GM18861 (cell line): ENCODE measurements around the gene CLEC16A.

ENCODE experiments used
- ATAC-seq: cut with Tn5 transposase; IDR thresholded peaks from one replicate; pipeline ENCODE4 v1.9.1; 2021; ENCODE audit not compliant: unreplicated experiment

CLEC16A gene

DNA sequence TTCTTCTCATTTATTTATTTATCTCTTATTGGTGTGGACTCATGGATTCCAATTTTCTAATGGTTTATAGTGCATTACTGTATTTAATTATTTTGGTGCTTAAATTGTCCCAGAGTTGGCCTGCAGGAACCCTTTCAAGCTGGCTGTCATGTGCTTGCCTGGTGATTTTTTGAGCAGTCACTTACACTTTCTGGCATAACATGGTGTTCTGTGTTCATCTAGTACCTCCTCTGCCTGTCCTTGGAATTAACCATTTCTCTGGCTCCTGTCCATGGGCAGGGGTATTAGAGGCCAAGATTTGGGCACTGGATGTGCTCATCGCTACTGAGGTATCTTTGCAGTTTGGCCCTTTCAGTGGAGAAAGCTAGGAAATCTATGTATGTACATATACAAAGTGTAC lies 67.0 kb downstream of the CLEC16A start:
- no peak for ATAC-seq

DNA sequence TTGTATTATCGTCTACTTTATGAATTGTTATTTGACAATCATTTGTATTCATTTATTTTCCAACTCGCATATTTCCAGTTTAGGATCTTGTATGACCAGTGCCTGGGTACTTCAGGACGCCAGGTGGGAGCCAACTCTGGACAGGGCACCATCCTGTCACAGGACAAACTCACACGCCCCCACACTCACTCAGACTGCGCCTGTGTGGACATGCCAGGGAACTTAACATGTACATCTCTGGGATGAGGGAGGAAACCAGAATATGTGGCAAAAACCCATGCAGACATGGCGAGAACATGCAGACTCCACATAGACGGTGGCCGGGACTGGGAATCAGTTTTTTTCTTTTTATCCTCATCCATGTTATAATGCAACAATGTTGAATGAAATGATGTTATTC lies 68.5 kb downstream of the CLEC16A start:
- no peak for ATAC-seq

DNA sequence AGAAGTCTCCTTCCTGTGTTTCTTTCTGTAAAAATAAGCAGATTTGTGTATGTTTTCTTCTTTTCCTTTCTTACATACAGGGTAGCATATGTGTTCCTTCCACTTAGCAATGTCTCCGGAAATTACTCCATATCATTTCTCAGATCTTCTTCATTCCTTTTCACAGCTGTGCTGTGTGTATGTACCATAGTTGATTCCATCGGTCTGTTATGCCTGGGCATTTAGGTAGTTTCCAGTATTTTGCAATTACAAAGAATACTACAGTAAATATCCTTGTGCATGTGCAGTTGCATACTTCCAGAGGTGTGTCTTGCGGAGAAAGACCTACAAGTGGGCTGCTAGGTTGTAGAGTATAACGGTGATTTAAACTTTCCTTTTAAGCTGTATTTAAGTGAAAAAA lies 69.8 kb downstream of the CLEC16A start:
- no peak for ATAC-seq

DNA sequence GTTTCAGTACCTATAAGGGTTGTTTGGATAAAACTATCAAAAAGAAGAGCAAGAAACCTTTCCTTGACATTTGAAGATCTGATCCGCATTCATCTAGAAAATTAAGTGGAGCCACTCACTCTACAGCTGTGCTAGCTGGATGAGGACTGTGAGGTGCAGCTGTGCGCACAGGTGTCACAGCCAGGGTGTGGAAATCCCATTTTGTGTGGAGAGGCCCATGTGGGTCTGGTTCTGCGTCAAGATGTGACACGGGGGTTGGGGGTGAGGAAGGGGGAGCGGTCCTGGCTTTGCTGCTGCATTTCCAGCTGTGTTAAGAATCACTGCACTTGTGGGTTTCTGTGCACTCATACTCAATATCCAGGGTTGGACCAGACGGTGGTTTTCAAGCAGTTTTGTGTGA lies 70.7 kb downstream of the CLEC16A start:
- no peak for ATAC-seq

DNA sequence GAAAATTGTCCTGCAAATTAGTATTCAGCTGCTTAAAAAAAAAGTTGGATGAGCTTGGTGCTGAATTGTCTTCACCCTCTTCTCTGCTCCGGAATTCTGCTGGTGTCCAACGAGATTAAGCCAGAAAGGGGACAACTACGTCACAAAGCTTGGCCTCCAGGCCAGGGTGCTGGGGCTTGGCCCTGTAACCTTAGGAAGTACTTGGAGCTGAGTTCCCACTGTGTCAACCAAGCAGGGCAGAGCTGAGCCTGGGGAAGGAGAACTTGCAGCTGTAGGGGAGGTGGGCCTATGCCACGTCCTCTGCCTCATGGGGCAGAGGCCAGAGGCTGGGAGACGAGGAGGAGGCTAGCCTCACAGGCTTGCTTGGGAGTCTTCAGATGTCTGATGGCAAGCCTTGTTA lies 71.2 kb downstream of the CLEC16A start:
- no peak for ATAC-seq

DNA sequence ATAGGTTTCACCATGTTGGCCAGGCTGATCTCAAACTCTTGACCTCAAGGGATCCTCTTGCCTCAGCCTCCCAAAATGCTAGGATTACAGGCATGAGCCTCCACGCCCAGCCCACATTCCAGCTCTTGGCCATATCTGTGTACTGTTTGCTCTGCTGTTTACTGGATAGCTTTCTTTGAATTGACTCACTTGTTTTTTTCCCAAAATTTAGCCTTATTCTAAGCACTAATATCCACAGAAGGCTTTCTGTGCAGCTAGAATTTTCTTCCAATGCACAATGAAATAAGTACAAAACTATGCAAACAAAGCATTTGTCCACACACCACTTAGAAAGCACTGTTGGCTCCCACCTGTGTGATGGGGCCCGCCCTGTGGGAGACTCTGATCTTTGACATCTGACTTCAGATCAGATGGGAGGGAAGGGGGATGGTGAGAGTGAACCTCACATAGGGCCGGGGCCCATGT lies 72.2 kb downstream of the CLEC16A start:
- ATAC-seq: no peak

DNA sequence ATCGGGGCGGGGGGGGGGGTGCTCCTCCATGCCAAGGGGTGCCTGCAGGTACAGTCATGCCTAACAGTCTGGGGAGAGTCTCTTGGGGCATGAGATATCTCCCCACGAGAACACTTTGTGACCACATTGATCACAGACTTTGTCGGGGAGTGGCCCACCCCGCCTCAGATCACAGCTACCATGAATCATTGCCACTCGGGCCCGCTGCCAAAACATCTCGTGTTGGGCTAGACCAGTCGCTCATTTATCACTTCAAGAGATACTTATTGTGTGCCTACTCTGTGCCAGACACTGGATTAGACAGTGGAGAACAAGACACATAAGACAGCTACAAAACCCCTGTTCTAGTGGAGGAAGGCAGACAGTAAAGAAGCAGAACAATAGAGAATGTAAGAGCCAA lies 72.6 kb downstream of the CLEC16A start:
- ATAC-seq: no peak

DNA sequence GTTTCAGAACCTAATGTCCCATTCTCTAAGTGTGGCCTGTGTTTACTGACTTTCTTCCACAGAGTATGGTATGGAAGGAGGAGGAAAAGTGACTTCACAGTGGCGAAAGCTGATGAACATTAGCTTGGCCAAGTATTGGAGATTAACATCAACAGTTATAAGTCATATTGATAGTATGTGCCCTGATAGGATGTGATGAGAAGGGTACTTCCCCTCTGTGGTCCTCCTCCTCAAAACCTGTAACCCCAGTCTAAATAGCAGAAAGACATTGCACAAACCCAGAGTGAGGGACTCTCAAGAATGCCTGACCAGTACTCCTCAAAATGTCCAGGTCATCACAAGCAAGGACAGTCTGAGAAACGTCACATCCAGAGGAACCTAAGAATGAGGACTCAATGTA lies 73.1 kb downstream of the CLEC16A start:
- ATAC-seq: no peak

DNA sequence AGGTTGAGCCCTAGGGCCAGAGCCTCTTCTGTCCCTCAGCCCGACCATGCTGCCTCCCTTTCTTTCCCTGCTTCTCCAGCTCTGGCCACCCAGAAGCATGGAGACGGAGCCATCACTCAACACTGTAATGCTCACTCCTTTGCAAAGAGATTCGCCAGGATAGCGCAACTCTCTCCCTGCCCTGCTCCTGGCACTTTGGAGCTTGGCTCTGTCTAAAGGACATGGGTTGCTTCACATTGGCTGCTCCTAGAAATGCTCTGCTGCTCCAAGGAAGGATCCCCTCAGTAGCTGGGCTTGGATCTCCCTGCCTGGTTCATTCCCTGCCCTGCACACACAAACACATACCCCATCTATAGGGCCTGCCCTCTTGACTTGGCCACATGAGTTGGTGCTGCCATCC lies 76.0 kb downstream of the CLEC16A start:
- no peak for ATAC-seq

DNA sequence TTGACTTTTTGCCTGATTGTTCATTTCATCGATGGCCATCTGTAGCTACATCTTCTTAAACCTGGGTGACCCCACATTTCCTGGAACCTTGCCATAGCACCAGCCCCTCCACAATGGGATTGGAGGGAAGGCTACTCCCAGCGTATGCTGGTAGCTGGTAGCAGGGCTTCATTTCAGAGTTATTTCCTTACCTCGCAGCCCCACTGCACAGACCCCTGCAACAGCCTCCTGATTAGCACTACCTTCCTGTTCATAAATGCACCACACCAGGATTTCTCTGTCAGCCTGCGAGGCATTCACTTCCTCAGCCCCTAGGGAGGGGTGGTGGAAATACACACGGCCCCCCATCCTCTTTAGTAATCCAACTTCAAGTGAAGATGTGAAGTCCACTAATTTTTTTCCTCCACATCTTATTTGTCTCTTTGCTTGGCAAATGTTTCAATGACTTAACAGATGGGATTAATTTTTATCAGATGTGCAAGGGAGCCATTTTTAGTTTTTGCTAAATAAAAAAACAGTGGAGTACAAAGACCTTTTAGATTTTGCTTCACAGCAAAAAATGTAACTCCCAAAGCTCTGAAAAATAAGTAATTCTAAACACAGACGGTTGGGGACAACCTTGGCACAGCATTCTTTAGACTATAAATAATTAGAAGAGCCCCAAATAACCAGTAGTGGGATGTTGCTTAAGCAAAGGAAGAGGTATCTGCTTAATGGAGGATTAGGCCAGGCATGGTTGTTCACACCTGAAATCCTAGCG lies 76.6 kb downstream of the CLEC16A start:
- ATAC-seq: no peak

DNA sequence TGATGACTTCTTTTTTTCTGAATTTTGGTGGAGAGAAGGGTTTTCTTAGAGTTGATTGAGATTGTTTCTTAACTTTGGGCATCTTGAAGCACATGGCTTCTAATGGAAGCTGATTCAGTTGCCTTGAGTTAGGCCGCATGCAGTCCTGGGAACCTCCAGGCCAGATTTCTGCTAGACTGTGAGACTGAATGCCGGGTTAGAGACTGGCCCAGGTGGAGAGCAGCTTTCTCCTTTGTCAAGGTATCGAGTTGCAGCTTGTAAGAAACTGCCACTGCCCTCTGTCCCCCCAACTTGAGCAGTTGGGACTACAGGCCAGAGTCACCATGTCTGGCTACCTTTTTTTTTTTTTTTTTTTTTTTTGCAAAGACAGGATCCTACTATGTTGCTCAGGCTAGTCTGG lies 77.6 kb downstream of the CLEC16A start:
- ATAC-seq: no peak

DNA sequence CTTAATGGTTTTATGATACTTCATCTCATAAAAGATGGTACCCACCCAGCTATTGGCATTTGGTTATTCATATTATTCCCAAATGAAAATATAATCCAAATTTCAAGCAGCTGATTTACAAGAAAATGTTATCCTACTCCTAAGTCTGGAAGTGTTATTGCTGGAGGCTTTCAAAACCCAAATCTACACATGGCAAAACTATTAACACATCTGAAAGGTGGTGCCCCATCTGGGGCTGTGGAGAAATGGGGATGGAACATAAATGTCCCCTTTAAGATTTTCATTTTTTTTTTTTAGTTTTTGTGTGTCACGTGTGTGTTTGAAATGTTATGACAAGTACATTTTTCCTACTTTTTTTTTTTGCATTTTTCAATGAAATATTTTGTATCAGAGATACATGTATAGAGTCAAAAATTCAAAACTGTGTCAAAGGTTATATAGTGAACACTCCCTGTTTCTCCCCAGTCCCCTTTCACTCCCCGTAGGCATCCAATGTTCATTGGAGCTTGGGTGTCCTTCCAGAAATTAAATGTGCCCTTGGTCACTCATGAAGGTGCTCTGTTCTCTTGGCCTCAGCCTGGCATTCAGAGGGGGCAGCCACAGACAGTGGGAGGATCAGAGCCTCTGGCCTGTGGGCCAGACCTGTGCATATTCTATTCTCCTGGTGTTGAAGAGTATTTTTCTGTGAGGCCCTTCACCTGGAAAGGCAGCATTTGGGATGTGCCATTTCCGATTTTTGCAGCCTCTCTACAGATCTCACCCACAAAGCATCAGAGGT lies 79.1 kb downstream of the CLEC16A start:
- ATAC-seq: no peak

DNA sequence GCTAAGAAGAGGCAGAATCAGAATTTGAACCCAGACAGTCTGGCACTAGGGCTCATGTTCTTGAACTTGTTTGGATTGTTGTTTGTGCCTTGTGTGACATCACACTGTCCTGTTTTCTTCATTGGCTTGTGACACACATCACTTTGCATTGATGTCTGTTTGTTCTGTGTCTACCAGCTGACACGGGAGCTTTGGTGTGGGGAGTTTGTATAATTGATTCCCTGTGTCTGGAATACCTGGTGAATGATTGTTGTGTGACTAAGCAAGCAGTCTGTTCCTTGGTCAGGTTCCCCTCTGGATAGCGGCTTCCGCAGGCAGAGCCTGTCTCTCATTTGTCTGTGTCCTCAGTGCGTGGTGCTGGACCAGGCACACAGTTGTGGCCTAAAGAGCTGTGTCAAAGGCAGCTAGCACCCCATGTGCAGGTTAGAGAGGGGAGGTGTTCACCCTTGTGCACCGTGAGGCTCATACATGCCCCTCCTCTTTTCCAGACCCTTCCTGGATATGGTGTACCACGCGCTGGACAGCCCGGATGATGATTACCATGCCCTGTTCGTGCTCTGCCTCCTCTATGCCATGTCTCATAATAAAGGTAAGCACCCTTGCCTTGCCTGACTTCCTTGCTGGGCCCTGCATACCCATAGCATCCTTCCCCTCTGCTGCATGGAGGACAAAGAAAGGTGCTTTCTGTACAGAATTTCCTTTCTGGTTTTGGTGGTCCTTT lies 80.1 kb downstream of the CLEC16A start:
- no peak for ATAC-seq

DNA sequence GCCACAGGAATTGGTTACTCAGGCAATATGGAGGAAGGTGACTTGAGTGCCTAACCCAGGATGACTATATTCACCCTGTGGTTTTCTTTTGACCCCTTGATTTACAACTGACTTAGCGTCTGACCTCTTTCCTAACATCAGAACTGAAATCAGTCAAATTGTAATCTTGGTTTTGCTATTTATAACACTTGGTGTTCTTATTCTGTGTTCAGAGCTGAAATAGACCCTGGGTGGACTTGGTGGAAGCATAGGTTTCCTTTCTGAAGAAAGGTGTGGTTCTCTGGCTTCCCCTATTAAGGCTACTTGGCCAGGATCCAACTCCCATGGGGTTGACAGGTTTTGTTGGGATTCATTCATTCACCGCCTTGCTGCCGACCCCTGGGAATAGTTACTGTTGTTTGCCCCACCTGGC lies 80.8 kb downstream of the CLEC16A start:
- ATAC-seq: no peak

DNA sequence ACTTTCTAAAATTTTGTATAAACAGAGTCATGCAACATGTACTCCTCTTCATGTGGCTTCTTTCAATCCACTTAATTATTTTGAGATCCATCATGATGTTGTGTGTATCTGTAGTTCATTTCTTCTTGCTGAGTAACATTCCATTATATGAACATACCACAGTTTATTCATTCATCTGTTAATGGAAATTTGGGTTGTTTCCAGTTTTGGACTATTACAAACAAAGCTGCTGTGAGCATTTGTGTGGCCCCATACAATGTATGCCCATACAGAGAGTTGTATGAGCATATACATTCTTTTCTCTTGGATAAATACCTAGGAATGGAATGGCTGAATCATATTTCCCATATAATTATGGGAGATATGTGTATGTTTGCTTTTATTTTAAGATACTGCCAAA lies 85.6 kb downstream of the CLEC16A start:
- ATAC-seq: no peak

DNA sequence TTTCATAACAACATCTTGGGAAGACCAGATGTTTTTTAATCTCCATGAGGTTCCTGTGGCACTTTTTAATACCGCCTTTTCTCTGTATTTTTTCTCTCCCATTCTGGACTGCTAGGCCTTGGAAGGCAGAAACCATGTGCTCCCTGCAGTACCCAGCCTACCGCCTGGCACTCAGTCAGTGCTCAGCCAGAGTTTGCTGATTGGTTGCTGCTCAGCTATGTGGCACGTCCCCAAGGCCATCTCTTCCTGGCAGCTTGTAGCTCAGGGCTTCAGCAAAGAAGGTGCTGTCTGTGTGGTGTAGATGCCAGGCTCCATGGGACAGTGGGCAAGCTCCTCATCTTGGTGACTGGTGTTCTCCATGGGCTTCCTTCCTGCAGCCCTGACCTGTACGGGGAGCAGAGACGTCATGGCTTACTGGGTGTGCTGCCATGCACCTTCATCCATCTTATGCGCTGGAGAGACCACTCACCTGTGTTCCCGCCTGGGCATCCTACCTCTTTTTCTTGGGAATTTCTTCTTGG lies 86.7 kb downstream of the CLEC16A start:
- ATAC-seq: no peak

DNA sequence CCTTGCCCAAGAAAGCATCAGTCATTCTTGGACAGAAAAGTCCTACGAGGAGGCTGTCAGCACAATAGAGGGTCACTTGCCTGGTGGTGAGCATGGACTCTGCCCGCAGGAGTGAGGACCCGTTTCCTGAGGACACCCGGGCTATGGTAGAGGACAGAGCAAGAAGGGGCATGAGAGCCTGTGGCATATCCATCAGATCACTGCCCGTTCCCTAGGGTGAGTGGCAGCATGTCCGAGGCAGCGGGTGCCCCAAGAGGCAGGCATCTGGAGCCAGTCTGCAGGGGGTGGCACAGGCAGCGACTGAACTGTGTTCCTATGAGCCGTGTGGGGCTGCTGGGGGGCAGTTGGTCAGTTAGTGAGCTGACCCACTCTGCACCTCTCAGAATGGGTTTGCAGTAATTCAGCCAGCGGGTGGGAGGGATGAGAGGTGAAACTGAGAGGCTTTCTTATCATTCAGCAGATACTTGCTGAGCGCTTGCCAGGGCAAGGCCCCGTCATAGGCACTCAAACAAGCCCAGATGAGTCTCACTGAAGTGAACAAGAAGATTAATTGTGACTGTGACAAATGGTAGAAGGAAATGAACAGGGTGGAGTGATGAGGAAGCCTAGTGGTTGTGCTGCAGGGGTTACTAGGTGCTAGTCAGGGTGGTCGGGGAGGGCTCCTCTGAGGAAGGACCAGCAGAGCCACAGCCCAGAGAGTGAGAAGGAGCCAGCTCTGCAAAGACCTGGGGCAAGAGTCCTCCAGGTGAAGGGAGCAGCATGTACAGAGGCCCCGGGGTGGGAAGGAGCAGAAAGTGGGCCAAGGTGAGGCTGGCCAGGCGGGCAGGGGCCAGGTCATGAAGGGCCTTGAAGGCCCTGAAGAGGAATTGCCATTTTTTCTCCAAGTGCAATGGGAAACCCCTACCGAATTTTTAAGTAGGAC lies 87.9 kb downstream of the CLEC16A start:
- no peak for ATAC-seq

DNA sequence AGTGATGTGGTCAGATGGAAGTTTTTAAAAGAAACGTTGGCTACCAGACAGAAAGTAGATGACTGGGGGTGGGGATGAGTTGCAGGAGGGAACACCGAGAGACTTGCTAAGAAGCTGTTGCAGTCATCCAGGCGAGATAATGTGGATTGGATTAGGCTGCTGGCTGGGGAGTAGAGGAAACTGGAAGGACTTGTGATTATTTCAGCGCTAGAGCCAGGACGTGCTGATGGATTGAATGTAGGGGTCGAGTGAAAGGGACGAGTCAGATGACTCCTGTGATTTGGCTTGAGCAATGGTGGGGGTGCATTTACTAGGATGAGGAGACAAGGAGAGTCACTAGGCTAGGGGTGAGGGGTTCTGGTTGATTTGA lies 88.5 kb downstream of the CLEC16A start:
- ATAC-seq: no peak

DNA sequence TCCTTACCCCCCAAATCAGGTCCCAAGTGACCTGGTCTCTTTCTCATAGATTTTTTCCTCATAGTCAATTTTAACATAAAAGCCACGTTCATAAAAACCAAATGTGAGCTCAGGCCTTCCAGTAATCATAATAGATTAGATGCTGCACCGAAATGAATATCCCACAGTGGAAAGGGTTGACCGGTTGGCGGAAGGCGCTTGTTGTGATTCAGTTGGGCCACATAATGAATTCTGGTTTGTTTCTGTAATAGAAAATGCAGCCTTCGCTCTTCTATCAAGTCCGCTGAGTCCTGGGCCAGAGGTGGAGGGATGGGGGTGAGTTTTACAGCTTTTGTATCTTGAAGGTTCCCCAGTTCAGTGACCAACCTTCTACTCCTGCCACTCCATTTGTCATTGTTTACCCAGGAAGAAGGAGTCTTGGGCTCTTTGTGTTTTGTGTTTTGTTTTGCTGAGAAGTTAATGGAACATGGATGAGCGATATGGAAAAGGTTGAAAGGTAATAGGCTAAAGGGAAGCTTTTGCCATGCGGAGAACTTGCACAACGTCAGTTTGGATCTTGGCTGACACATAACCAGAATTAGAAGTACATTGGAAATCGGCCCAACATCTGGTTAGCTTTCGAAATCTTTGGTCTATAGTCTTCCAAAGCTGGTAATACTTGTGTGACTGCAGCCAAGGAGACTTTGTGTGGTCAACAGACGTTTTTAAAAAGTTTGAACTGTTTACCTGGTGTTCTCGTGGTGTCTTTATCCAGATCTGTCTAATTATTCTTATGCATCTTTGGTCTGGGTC lies 89.5 kb downstream of the CLEC16A start:
- no peak for ATAC-seq

DNA sequence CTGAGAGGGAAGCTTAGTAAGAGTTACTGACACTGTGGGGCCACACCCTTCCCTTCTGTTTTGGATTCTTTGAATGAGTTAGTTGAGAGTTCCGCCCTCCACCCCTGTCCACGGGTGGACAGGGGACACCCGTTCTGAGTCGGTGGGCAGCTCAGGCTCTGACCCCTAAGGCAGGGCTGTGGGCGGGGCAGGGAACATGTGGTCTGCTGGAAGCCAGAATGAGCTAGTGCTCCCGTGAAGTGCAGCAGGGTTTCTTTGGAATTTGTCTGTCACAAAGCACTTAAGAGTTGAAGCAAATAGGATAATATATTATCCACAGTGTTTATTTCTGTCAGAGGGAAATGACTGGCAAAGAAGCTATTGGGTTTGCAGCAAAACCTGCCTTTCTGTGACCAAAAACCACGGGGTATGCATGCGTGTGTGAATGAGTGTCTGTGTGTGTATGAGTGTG lies 90.1 kb downstream of the CLEC16A start:
- ATAC-seq: no peak
